Measurements from ENCODE around the gene TSC1.
"Not testable (repeated sequence)": the region's sequence is repeated elsewhere in the genome, so short reads cannot be mapped to it uniquely, and the experiment has no call there.

TSC1 gene

DNA sequence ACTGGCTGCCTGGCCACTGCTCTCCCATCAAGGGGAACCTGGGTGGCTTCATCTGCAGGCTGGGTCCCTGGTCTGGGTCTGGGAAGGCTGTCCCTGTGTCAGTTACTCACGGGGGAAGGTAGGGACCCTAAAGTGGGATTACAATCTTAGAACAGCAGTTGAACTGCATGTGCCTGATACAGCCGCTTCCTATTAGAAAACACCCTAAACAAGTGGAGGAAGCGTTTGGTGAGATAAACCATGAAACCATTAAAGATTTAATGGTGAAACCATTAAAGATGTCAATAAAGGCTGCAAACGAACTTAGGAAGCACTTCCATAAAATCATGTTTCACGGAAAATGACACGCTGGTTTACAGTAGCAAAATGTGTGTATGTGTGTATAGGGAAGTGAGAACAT is 31.5 kb upstream of the TSC1 start:
- DNase-seq, result no peak

GRCh38 chr9:132973713-132974112 is 29.3 kb upstream of the TSC1 start:
- DNase-seq, result peak in 1 of 2 donors; percentile 16

GRCh38 chr9:132973166-132973565 is 28.8 kb upstream of the TSC1 start:
- no peak for DNase-seq

GRCh38 chr9:132970324-132971062 is 26.1 kb upstream of the TSC1 start:
- DNase-seq, result no peak

DNA sequence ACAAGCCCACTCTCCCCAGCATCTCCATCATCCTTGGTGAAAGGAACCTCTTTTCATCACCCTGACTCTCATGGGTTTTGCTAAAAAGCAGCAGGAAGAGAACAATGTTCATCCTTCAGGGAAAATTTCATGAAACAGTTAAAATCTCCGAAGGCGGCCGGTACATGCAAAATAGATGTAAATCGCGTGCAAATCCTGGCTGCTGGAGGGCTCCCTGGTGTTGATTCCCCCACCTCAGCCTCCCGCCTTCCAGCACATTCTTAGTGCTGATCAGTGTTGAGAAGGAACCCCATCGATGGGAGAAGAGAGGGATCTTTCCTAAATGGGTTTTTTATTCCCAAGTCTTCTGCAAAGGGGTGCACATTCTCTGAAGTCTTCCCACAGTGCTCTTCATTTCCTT is 25.4 kb upstream of the TSC1 start:
- no peak for DNase-seq

DNA sequence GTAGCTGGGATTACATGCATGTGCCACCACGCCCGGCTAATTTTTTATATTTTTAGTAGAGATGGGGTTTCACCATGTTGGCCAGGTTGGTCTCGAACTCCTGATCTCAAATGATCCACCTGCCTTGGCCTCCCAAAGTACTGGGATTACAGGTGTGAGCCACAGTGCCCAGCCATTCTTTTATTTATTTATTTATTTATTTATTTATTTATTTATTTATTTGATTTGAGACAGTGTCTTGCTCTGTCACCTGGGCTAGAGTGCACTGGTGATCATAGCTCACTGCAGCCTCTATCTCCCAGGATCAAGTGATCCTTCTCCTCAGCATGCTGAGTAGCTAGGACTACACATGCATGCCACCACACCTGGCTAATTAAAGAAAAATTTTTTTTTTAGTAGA is 23.5 kb upstream of the TSC1 start:
- DNase-seq, result not testable (repeated sequence)

- DNase-seq, result no peak
Measured at GRCh38 chr9:132965478-132965877, 21.1 kb upstream of the TSC1 start.

GRCh38 chr9:132961002-132961401 is 16.6 kb upstream of the TSC1 start:
- DNase-seq, result no peak

DNA sequence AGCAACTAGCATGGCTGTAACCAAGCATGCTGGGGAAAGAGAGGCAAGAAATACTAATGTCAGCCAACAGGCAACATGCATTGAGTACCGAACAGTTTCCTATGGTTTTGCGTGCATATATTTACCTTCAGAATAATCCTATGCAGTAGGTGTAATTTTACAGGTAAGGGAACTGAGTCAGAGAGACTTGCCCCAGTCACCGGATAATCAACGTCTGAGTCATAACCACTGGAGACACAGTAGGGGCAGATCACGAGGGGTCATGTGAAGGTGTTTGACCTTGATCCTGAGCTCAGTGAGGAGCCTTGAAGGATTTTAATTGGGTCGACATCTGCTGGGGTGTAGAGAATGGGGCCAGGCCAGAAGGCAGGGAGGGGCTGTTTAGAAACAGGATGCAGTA is 13.4 kb upstream of the TSC1 start:
- no peak for DNase-seq

DNA sequence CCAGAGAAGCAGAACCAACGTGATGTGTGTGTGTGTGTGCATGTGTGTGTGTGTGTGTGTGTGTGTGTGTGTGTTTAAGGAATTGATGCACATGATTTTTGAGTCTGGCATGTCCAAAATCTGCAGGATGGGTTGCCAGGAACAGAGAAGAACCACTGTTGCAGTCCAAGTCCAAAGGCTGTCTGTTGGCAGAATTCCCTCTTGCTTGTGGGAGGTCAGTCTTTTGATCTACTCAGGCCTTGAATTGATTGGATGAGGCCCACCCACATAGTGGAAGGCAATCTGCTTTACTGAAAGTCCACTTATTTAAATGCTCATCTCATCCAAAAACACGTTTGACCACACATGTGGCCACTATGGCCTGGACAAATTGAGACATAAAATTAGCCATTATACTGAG is 11.4 kb upstream of the TSC1 start:
- DNase-seq, result no peak

GRCh38 chr9:132955123-132955522 is 10.7 kb upstream of the TSC1 start:
- DNase-seq, result no peak

- no peak for DNase-seq
Measured at GRCh38 chr9:132949709-132950108, 5.3 kb upstream of the TSC1 start.

DNA sequence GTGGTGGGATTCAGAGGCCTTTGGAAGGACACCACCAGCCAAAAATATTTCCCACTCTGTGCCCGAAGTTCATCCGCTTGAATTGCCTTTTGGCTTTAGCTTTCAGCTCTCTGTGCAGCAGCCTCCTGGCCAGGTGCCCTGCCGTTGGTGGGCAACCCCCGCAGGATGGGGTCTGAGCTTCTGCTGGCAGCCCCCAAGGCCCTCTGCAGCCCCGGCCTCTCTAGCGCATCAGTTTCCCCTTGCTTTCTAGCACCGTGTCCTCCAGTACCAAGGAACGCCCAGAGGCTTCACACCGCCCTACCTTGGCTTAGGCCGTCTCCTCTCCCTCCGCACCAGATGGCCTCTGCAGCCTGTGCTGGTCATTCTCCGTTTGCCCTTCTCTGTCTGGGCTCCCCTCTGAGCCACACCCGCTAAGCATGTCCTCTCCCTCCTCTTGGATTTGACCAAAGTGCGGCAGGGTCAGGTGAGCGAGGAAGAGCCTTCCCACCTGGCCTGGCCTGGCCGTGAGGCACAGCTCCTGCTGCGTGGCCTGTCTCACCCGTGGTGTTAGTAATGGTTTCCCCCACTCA is 4.2 kb upstream of the TSC1 start:
- no peak for DNase-seq

DNA sequence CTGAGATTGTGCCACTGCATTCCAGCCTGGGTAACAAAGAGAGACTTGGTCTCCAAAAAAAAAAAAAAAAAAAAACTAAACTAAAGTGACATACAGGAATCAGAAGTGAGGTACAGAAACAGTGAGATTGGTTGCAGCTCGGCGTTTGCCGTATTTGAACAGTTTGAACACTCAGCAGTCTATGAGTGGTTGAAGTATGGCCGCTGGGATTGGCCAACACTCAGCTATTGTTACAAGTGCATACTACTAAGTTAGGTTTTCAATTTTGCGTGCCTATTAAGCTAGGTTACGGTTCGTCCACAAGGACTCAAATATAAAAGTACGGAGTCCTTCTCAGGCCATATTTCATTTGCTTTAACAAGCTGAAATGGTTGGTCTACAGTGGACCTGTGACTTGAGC is 3.3 kb upstream of the TSC1 start:
- no peak for DNase-seq

GRCh38 chr9:132946631-132947295 is 2.3 kb upstream of the TSC1 start:
- no peak for DNase-seq

DNA sequence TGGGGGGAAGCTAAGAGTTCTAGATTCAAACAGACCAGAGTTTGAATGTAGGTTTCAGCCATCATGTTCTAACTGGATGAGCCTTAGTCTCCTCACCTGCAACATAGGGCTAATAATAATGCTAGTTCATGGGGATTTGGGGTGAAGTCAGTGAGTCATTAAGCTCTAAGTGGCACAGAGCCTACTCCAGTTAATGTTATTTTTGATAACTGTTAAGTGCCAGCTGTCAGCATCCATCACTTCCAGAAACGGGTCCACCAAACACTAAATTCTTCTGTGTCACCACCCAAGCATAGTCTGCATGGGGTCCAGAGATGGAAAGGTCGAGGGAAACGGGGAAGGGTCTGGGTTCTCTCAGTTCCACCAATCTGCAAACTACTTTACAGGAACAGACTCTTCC is 1.8 kb upstream of the TSC1 start:
- DNase-seq, result no peak

DNA sequence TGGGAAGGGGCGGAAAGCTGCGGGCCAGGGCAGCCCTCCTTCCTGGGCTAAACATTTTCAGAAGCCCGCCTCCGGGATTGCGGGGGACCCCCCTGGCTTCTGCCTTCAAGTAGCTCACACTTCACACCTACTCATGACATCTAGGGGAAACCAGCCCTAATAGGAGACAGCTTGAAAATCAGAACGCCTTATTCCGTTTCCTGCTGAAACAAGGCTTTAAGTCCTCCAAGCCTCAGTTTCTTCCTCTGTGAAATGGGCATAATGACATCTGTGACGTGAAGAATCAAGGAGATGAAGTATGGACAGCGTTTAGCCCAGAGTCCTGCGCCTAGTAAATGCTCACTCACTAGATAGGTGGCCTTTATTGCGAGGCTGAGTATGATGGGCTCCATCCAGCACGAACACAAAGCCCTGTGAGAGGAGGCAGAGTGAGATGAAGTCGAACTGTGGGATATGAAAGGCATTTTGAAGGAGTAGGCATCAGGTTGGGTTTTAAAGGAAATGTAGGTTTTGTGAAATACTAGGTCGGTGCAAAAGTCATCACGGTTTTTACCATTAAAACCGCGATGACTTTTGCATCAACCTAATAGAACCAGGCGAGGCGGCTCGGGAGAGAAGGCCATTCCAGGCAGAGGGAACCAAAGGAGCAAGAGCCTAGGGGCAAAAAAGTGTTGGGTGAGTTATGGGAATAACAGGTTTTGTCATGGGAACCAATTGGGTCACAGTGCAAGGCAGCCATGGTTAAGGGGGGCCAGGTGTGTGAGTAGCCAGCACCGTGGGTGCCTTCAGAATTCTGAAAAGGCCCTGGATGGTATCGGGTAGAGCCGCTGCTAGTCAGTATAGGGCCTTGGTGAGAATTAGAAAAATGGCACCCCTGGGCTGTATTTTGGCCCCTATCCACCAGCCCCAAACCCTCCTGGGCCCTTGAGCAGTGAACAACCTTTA is 1.0 kb upstream of the TSC1 start:
- DNase-seq, result no peak

- DNase-seq, result no peak
Measured at GRCh38 chr9:132943651-132944293, 644 bp downstream of the TSC1 start.

DNA sequence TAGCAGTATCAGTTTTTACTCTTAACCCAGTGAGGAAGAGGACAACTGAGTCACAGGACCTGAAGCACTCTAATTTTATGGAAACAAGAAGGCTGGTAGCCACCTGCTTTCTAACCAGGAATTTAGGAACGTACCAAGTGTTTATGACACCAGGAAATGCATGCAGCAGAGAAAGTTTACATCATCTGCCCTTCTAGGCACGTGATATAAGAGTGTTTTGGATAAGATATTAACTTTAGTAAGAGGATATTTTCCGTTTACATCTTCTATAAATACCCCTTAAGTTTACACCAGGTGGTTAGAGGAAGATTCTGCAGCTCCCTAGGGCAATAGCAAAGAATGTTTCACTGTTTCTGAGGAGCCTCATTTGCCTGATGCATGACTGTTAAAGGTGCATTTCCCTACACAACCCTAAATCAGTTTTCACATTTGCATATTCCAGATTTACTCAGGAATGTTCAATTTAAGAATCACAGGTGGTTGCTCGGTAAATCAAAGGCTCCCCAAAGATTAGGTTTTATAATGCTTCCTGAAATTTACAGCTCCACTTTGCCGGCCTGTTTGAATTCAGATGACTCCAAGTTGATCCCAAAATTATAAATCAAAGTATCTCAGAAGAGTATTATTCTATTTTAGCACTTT is 1.8 kb downstream of the TSC1 start:
- no peak for DNase-seq

- no peak for DNase-seq
Measured at GRCh38 chr9:132939169-132939568, 5.2 kb downstream of the TSC1 start.

GRCh38 chr9:132937463-132937901 is 6.9 kb downstream of the TSC1 start:
- no peak for DNase-seq

DNA sequence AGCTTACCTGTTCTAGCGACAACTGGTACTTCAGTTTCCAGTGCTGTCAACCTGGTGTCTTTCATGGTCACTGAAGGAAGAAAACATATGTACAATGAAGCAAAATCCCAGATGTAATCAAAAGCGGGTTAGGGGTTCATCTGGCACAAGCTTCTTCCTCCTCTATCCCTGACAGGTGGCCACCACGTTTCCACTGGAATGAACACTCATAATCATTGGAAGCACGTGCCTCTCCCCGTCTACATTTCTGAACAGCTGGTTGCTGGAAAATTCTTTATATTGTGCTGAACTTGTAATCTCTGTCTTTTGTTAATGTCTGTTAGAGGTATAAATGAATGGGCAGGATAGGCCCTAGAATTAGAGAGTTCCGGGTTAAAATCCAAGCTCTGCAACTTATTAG is 9.4 kb downstream of the TSC1 start:
- DNase-seq, result no peak
